ENCODE measurements around the gene MPP3. TPM values are rescaled to one million over a fixed set of nuclear protein-coding genes. Genes with fewer than 3 reads are reported as not detected.

Gene MPP3
- polyA plus RNA-seq, 3 donors: 1.5 TPM; not detected in 2

GRCh38 chr17:43830510-43831140 lies 2.3 kb downstream of the MPP3 start:
- H3K9me3 ChIP-seq (replicated peaks in 1 of 2; ENCODE audit: control insufficient read depth in 1 of 2, insufficient read depth in 1 of 2, low read length in 2 of 2): no peaks in the 10 kb centered on the region
- no peak overlapping the region for H2AFZ ChIP-seq (ENCODE audit: insufficient read depth, low read depth, low read length, poor library complexity, severe bottlenecking)
- H4K20me1 ChIP-seq (ENCODE audit: insufficient read depth, low read length): no peaks in the 10 kb centered on the region
- Mint-ChIP-seq H3K4me1 (peaks cover 17% of the 10 kb centered on the region), H3K9me3 (peaks cover 0 to 1% (median 0%) of the 10 kb centered on the region in 7 donors), H3K27ac (peak overlapping the region in 1 of 7 donors; percentile 15), H3K27me3 (ENCODE audit: low read depth in 3 of 3) (peaks cover 26 to 28% (median 27%) of the 10 kb centered on the region in 3 donors), H3K36me3 (peaks cover 4% of the 10 kb centered on the region in 2 donors), H3K4me3 (no peak overlapping the region)
- peak in 1 of 3 donors; percentile 30 for DNase-seq
- 84% methylated on average over 4 of the region's 7 CpGs for WGBS (ENCODE audit: insufficient coverage)
- no peak overlapping the region for H3K4me2 ChIP-seq (replicated peaks; ENCODE audit: extremely low read depth, low read length, poor library complexity, severe bottlenecking)
- H3K36me3 ChIP-seq (replicated peaks in 1 of 2; ENCODE audit: control insufficient read depth in 1 of 2, insufficient read depth in 2 of 2, low read length in 2 of 2): no peaks in the 10 kb centered on the region
- H3K79me2 ChIP-seq (ENCODE audit: insufficient read depth, low read length): no peaks in the 10 kb centered on the region
- H3K4me1 ChIP-seq (ENCODE audit: control insufficient read depth in 1 of 2, insufficient read depth in 2 of 2, low read length in 2 of 2): peaks cover 14 to 18% of the 10 kb centered on the region in 2 donors
- H3K9ac ChIP-seq (ENCODE audit: insufficient read depth, low read length, poor library complexity, severe bottlenecking): no peak overlapping the region
- intact Hi-C loops (cut with micrococcal nuclease): no loop called here
- peaks cover 0 to 26% of the 10 kb centered on the region in 2 donors for H3K27me3 ChIP-seq (ENCODE audit: control insufficient read depth in 2 of 2, insufficient read depth in 2 of 2, low read length in 2 of 2)
- TF ChIP-seq, protein P1, sequence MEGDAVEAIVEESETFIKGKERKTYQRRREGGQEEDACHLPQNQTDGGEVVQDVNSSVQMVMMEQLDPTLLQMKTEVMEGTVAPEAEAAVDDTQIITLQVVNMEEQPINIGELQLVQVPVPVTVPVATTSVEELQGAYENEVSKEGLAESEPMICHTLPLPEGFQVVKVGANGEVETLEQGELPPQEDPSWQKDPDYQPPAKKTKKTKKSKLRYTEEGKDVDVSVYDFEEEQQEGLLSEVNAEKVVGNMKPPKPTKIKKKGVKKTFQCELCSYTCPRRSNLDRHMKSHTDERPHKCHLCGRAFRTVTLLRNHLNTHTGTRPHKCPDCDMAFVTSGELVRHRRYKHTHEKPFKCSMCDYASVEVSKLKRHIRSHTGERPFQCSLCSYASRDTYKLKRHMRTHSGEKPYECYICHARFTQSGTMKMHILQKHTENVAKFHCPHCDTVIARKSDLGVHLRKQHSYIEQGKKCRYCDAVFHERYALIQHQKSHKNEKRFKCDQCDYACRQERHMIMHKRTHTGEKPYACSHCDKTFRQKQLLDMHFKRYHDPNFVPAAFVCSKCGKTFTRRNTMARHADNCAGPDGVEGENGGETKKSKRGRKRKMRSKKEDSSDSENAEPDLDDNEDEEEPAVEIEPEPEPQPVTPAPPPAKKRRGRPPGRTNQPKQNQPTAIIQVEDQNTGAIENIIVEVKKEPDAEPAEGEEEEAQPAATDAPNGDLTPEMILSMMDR (IDR thresholded peaks at IDR 0.05): no peak
- H3K4me3 ChIP-seq (replicated peaks in 1 of 3; ENCODE audit: low read depth in 2 of 3, low read length in 3 of 3): no peak overlapping the region
- no peak overlapping the region for H3K27ac ChIP-seq (ENCODE audit: low read depth in 1 of 2, low read length in 2 of 2)

DNA sequence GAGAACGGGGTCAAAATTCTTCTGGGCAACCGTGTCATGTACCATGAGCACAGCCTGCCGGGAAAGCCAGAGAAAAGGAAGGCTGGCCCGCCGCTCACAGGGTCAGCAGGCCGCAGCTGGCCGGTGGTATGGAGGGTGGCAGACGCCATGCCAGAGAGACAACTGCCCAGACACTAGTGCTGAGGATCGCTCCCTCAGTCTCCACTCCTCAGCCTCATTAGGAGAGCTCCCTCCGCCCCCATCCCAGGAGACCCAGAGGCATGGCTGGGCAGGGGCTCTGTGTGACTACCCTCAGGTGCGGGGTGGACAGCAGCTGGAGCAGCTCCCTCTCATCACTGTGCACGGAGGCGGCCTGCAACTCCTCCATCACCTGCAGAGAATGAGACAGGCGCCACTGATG lies 3.2 kb downstream of the MPP3 start:
- TF ChIP-seq, protein P1 (IDR thresholded peaks at IDR 0.05): no peak
- H2AFZ ChIP-seq (ENCODE audit: insufficient read depth, low read depth, low read length, poor library complexity, severe bottlenecking): no peak overlapping the region
- no peak for DNase-seq
- no peaks in the 10 kb centered on the region for H4K20me1 ChIP-seq (ENCODE audit: insufficient read depth, low read length)
- peaks cover 0 to 26% of the 10 kb centered on the region in 2 donors for H3K27me3 ChIP-seq (ENCODE audit: control insufficient read depth in 2 of 2, insufficient read depth in 2 of 2, low read length in 2 of 2)
- Mint-ChIP-seq H3K36me3 (peaks cover 4% of the 10 kb centered on the region in 2 donors), H3K4me1 (peaks cover 17% of the 10 kb centered on the region), H3K27ac (no peak overlapping the region), H3K4me3 (no peak overlapping the region), H3K27me3 (ENCODE audit: low read depth in 3 of 3) (peaks cover 20 to 25% (median 23%) of the 10 kb centered on the region in 3 donors), H3K9me3 (peaks cover 0 to 1% (median 0%) of the 10 kb centered on the region in 7 donors)
- H3K79me2 ChIP-seq (ENCODE audit: insufficient read depth, low read length): no peaks in the 10 kb centered on the region
- 95% methylated on average over 12 of the region's 14 CpGs for WGBS (ENCODE audit: insufficient coverage)
- no peak overlapping the region for H3K4me2 ChIP-seq (replicated peaks; ENCODE audit: extremely low read depth, low read length, poor library complexity, severe bottlenecking)
- H3K9ac ChIP-seq (ENCODE audit: insufficient read depth, low read length, poor library complexity, severe bottlenecking): no peak overlapping the region
- intact Hi-C loops (cut with micrococcal nuclease): no loop called here
- H3K27ac ChIP-seq (ENCODE audit: low read depth in 1 of 2, low read length in 2 of 2): no peak overlapping the region
- H3K4me3 ChIP-seq (replicated peaks in 1 of 3; ENCODE audit: low read depth in 2 of 3, low read length in 3 of 3): no peak overlapping the region
- H3K36me3 ChIP-seq (replicated peaks in 1 of 2; ENCODE audit: control insufficient read depth in 1 of 2, insufficient read depth in 2 of 2, low read length in 2 of 2): no peaks in the 10 kb centered on the region
- peaks cover 14 to 18% of the 10 kb centered on the region in 2 donors for H3K4me1 ChIP-seq (ENCODE audit: control insufficient read depth in 1 of 2, insufficient read depth in 2 of 2, low read length in 2 of 2)
- H3K9me3 ChIP-seq (replicated peaks in 1 of 2; ENCODE audit: control insufficient read depth in 1 of 2, insufficient read depth in 1 of 2, low read length in 2 of 2): no peaks in the 10 kb centered on the region

Measured in CD14-positive monocyte (primary cell).